Activated naive CD4-positive, alpha-beta T cell treated with anti-CD3 and anti-CD28 coated beads for 36 hours (primary cell): Measurements from ENCODE around the gene GDPD2. TPM values are rescaled to one million over a fixed set of nuclear protein-coding genes. Genes with fewer than 3 reads are reported as not detected.

Experiments used
- CTCF ChIA-PET: fragments of 350-600 bp; sonication (Branson Sonifier 250); formaldehyde crosslinking; loops from one replicate; lab custom pipeline; 2021; ENCODE audit warnings: antibody characterized with exemption; lab: Charles Lee
- DNase-seq: peaks from one replicate; pipeline ENCODE4 v3.0.0-alpha.2; 2020
- H3K27ac Mint-ChIP-seq: one replicate; pipeline ENCODE4 v1.8.0; 2021; ENCODE audit warnings: mild to moderate bottlenecking, mixed read lengths
- H3K27me3 Mint-ChIP-seq: one replicate; pipeline ENCODE4 v1.8.0; 2021; ENCODE audit warnings: low read depth, mixed read lengths
- H3K36me3 Mint-ChIP-seq: one replicate; pipeline ENCODE4 v1.8.0; 2021; ENCODE audit warnings: low read depth, mixed read lengths
- H3K4me1 Mint-ChIP-seq: one replicate; pipeline ENCODE4 v1.8.0; 2021; ENCODE audit warnings: low read depth, mixed read lengths
- H3K4me3 Mint-ChIP-seq: one replicate; pipeline ENCODE4 v1.8.0; 2021; ENCODE audit warnings: mild to moderate bottlenecking, moderate library complexity, mixed read lengths
- H3K9me3 Mint-ChIP-seq: one replicate; pipeline ENCODE4 v1.8.0; 2021; ENCODE audit warnings: mixed read lengths
- intact Hi-C: fragments of 100-400 bp; cut with micrococcal nuclease; formaldehyde crosslinking; loops from one replicate; pipeline ENCODE4 v1.15.1; 2023
- total RNA-seq, 2 experiments: library from RNA; stranded (reverse); gene quantifications; one replicate each; pipeline ENCODE4 v1.2.3, GENCODE V29; 2021

Gene GDPD2
- total RNA-seq, 2 experiments from 2014 or later = not detected

DNA sequence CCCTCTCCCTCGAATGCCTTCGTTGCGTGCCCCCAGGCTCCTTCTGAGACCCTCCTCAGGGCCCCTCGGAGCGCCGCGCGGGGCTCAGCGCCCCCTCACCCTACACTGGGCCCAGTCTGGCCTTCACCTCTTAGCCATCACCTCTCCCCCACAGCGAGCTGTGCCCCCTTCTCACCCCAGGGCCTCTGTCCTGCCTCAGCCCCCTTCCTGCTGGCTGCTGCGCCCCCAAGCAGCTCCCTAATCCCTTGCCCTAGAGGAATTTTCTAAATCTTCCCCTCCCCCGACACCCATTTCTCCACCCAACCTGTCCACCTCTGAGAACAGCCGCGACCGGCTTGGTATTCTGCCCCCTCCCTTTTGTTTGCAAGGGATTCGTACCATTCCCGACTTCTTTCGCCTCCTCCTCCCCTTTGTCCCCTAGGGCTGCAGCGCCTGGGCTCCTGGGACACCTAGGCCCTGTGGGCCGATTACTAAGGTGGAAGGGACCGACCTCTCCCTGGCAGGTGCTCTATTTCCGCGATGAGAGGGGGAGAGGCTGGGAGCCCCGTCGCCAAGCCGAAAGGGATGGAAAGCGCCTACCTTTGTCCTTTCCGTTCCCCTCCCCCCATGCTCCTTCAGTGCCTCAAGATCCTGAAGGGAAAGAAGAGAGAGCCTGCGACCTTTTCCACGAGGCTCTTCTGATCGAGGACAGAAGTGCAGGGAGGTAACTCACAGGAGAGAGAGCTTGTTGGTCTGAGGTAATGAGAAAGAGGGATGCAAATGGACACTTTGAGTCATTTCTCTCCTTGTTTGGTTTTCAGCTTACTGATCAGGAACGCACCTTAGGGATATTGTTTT lies 32.5 kb downstream of the GDPD2 start:
- Mint-ChIP-seq H3K27ac (peak overlapping the region; percentile 77), H3K4me3 (peak overlapping the region; percentile 76), H3K27me3 (no peaks in the 10 kb centered on the region), H3K9me3 (no peaks in the 10 kb centered on the region), H3K36me3 (peaks cover 3% of the 10 kb centered on the region), H3K4me1 (peaks cover 28% of the 10 kb centered on the region)
- intact Hi-C loops = loop anchor here (10.0 kb wide), 1 partner anchor 299 kb away; no protein-coding TSS in a partner anchor
- CTCF ChIA-PET = interaction anchor here (0.6 to 3.3 kb wide), 2 partner anchors 203 to 210 kb away, joined by 5 to 17 read pairs; no protein-coding TSS in a partner anchor
- DNase-seq = no peak

DNA sequence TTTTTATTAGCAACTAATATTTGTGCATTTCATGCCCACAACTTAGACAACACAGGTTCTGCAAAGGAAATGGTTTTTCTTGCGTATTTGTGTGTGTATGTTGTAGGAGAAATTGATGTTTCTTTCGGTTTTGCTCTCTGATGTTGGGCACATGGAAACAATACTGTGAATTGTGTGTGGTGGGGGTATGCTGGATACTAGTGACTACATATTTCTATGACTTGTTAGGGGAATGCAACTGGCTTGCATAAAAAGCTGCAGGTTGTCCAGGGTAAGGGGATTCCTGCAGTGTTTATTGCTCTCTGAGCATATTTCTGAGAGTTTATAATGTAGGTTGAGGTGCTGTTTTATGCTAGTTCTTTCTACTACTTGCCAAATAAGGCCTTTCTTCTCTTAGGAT lies 33.1 kb downstream of the GDPD2 start:
- Mint-ChIP-seq H3K4me1 (peaks cover 28% of the 10 kb centered on the region), H3K27me3 (no peaks in the 10 kb centered on the region), H3K27ac (peak overlapping the region; percentile 77), H3K4me3 (peak overlapping the region; percentile 76), H3K9me3 (no peaks in the 10 kb centered on the region), H3K36me3 (peaks cover 3% of the 10 kb centered on the region)
- DNase-seq = no peak
- CTCF ChIA-PET = interaction anchor here (0.9 to 3.3 kb wide), 2 partner anchors 97 to 209 kb away, joined by 3 to 17 read pairs; no protein-coding TSS in a partner anchor
- intact Hi-C loops = loop anchor here (10.0 kb wide), 1 partner anchor 299 kb away; no protein-coding TSS in a partner anchor

DNA sequence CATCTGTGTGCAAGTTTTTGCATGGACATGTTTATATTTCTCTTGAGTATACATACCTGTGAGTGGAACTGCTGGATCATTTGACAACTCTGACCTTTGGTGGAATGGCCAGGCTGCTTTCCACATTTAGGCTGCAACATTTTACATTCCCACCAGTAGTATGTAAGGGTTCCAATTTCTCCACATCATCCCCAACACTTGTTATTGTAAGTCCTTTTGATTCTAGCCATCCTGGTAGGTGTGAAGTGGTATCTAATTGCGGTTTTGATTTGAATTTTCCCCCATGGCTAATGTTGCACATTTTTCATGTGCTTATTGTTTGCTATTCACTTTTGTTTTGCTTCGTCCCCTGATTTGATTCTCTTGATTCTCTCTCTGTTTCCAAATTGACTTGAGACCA lies 37.9 kb downstream of the GDPD2 start:
- H3K27me3 Mint-ChIP-seq = no peaks in the 10 kb centered on the region
- H3K4me3 Mint-ChIP-seq = no peak overlapping the region
- H3K36me3 Mint-ChIP-seq = peaks cover 3% of the 10 kb centered on the region
- DNase-seq = no peak
- intact Hi-C loops = no loop called here
- peaks cover 9% of the 10 kb centered on the region for H3K4me1 Mint-ChIP-seq
- no peaks in the 10 kb centered on the region for H3K9me3 Mint-ChIP-seq
- H3K27ac Mint-ChIP-seq = no peak overlapping the region
- CTCF ChIA-PET = no interaction called here

DNA sequence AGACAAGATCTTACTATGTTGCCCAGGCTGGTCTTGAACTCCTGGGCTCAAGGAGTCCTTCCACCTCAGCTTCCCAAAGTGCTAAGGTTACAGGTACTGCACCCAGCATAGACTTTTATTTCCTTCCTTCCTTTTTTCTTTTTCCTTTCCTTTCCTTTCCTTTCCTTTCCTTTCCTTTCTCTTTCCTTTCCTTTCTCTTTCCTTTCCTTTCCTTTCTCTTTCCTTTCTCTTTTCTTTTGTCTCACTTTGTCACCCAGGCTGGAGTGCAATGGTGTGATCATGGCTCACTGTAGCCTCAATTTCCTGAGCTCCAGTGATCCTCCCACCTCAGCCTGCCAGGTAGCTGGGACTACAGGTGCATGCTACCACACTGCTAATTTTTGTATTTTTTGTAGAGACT lies 40.9 kb downstream of the GDPD2 start:
- H3K27ac Mint-ChIP-seq = no peak overlapping the region

DNA sequence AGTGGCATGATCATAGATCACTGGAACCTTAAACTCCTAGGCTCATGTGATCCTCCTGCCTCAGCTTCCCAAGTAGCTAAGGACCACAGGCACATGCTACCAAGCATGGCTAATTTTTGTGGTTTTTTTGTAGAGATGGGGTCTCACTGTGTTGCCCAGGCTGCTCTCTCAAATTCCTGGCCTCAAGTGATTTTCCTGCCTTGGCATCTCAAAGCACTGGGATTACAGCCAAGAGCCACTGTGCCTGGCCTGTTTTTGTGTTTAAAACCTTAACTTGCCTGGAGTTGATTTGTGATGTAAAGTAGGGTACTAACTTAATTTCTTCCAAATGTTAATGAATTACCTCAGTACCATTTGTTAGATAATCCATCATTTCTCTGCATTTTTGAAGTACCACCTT lies 43.9 kb downstream of the GDPD2 start:
- Mint-ChIP-seq H3K27me3 (no peaks in the 10 kb centered on the region), H3K4me3 (no peak overlapping the region), H3K9me3 (no peaks in the 10 kb centered on the region), H3K36me3 (no peaks in the 10 kb centered on the region), H3K27ac (no peak overlapping the region), H3K4me1 (peaks cover 11% of the 10 kb centered on the region)
- CTCF ChIA-PET = no interaction called here
- intact Hi-C loops = no loop called here
- no peak for DNase-seq

More for the DNA sequence above, 40.9 kb downstream of the GDPD2 start:
- DNase-seq = no peak
- no peak overlapping the region for H3K4me3 Mint-ChIP-seq
- H3K4me1 Mint-ChIP-seq = no peaks in the 10 kb centered on the region
- H3K36me3 Mint-ChIP-seq = no peaks in the 10 kb centered on the region
- intact Hi-C loops = no loop called here
- H3K9me3 Mint-ChIP-seq = no peaks in the 10 kb centered on the region
- H3K27me3 Mint-ChIP-seq = no peaks in the 10 kb centered on the region
- CTCF ChIA-PET = no interaction called here

DNA sequence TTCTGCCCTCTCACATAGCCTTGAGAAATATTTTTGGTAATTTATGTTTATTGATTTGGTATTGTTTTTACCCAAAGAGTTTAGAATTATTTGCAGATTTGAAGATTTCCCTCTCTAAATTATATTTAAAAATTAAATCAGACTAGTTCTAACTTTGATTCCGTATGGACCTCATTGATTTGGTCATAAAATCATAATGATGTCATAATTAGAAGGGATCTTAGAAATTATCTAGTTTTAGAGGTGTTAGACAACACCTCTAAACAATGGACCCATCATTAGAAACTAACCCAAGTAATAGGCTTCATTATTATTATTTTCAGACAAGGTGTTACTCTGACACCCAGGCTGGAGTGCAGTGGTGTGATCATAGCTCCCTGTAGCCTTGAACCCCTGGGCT lies 45.6 kb downstream of the GDPD2 start:
- DNase-seq = no peak
- Mint-ChIP-seq H3K4me1 (peaks cover 11% of the 10 kb centered on the region), H3K27ac (no peak overlapping the region), H3K9me3 (no peaks in the 10 kb centered on the region), H3K4me3 (no peak overlapping the region), H3K27me3 (no peaks in the 10 kb centered on the region), H3K36me3 (no peaks in the 10 kb centered on the region)
- CTCF ChIA-PET = no interaction called here
- intact Hi-C loops = no loop called here

DNA sequence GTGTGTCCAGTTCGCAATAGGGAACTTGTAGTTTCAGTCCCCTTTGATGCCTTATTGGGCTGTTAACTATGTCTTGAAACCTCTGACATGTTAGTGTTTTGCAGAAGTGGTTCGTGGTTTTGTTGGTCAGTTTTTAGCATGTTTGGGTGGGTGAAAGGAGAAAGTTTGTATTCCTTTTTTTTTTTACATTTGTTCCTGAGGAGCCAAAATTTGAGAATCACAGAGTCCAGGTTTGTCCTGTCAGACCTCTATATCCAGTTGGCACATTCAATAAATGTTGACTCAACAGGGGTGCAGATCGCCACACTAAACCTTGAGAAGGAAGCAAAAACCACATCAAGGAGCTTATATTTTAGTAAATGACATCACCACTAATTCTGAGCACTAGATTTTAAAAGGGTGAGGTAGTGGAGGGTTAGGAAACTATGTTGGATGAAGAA lies 47.8 kb downstream of the GDPD2 start:
- Mint-ChIP-seq H3K9me3 (no peaks in the 10 kb centered on the region), H3K4me1 (peaks cover 11% of the 10 kb centered on the region), H3K4me3 (no peak overlapping the region), H3K27ac (no peak overlapping the region), H3K36me3 (no peaks in the 10 kb centered on the region), H3K27me3 (no peaks in the 10 kb centered on the region)
- CTCF ChIA-PET = interaction anchor here (0.6 to 0.8 kb wide), 2 partner anchors 41 to 77 kb away, joined by 3 read pairs; no protein-coding TSS in a partner anchor
- intact Hi-C loops = loop anchor here (5.0 kb wide), 1 partner anchor 36 kb away; no protein-coding TSS in a partner anchor
- DNase-seq = no peak

DNA sequence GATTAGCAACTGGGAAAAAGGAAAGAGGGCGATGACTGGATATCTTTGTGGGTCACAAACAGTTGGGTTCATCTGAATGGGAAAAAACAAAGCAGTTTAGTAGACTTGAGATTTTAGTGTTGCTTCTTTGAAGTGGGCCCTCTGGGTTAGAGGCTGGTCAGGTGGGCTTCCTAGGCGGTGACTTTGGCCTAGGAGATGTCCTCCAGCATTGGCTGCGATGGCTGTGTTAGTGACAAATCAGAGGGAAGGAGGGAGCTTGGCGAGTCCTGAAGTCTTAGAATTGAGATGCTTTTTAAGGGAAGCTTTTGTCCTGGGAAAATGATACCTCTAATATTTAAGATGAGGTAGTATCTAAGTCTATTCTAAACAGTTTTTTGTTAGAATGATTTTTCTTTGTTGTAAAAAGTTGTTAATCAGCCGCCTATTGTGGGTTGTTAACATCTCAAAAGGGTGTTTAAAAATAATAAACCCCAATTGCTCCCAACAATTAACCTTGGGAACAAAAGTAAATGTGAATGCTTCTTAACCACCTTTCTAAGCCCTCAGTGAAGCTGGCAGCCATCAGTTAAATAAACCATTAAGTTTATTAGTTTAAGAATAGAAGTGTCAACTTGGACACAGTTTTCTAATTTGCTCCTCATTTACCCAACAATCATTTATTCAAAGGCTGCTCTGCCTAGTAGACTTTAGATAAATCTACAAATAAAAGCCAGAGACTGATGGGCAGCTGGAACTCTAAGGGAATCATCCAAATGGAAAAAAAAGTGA lies 53.2 kb downstream of the GDPD2 start:
- Mint-ChIP-seq H3K4me1 (peaks cover 6% of the 10 kb centered on the region), H3K27me3 (no peaks in the 10 kb centered on the region), H3K36me3 (peaks cover 1% of the 10 kb centered on the region), H3K27ac (no peak overlapping the region), H3K4me3 (no peak overlapping the region), H3K9me3 (no peaks in the 10 kb centered on the region)
- DNase-seq = no peak
- CTCF ChIA-PET = interaction anchor here (1.0 kb wide), 1 partner anchor 24 kb away, joined by 3 read pairs; no protein-coding TSS in a partner anchor
- intact Hi-C loops = no loop called here

DNA sequence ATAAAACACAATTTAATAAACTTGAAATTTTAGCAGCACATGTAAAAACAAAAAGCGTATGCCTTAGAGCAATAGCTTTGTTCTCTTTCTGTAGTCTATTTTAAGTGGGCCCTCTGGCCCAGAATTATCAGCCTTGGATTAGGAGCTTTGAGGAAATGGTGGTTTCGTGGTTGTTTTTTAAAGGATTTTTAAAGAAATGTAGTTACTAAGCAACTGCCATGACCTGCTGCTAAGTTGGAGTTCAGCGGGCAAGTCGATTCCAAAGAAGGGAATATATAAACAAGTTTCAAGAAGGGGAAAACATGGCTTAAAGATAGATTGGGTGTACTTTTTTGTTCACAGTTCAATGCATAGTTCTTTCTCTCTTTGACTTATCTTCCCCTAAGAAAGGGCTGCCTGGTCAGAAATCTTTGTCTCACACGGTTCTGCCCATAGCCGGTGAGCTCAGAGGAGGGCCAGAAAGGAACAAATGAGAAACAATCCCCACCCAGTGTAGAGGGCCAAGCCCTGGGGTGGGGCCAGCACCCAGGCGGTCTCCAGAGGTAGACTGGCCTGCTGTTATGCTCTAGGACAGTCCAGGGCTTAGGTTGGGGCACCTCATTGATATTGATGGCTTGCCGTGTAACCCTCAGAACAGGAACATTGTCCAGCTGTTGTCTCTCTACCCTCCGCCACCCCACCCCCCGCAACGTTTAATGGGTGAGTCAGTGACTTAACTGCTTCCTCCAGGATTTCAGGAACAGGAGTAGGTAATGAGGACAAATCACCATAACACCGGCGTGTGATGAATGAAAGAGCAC lies 54.0 kb downstream of the GDPD2 start:
- no peak for DNase-seq
- Mint-ChIP-seq H3K4me3 (no peak overlapping the region), H3K4me1 (no peaks in the 10 kb centered on the region), H3K27ac (no peak overlapping the region), H3K36me3 (peaks cover 1% of the 10 kb centered on the region), H3K27me3 (no peaks in the 10 kb centered on the region), H3K9me3 (no peaks in the 10 kb centered on the region)
- intact Hi-C loops = no loop called here
- CTCF ChIA-PET = interaction anchor here (1.0 kb wide), 1 partner anchor 25 kb away, joined by 3 read pairs; no protein-coding TSS in a partner anchor

DNA sequence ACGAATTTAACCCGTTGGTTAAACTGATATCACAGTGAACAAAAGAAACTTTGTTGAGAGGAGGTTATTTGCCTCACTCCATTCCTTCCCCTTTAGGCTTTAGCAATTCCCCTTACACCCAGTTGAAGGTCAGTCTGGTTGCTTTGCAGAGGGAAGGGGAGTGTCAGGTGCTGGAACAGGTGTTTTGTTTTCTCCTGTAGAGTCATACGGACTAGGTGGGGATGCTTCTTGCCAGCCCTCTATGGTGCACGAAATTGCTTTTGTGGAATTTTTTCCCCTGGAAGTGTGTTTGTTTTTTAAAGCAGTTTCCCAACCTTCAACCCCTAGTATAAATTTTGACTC lies 54.6 kb downstream of the GDPD2 start:
- DNase-seq = no peak
- intact Hi-C loops = no loop called here
- CTCF ChIA-PET = no interaction called here
- Mint-ChIP-seq H3K27ac (no peak overlapping the region), H3K9me3 (no peaks in the 10 kb centered on the region), H3K36me3 (peaks cover 1% of the 10 kb centered on the region), H3K27me3 (no peaks in the 10 kb centered on the region), H3K4me1 (no peaks in the 10 kb centered on the region), H3K4me3 (no peak overlapping the region)

DNA sequence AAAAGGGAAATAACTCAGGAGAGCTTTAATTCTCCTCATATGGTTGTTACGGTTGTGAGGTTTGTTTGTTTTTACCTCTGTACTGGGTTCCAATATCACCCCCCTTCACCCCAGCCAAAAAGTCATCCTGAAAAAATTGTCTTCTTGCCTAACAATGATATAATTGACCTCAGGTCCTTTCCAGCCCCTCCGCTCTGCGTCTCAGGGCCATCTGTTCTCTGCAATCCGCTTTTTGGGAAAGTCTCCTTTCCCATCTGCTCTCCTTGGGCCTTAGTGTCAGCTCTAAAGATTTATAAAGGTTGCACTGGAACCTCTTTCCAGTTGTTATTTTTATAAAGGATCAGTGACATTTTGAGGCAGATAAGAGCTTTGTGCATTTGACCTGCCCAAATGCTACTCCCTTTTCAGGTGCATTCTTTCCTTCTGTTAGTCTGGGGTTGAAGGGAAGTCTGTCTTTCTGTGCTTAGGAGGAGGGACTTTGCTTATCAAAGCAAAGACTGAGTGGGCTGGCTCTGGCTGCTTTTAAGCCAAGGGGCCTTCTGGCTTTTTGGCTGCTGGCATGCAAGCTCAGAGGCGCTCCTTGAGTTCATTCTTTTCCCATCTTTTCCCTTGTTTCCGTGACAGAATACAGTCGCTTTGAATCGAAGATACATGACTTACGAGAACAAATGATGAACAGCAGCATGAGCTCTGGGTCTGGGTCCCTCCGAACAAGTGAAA lies 55.6 kb downstream of the GDPD2 start:
- Mint-ChIP-seq H3K9me3 (no peaks in the 10 kb centered on the region), H3K4me1 (no peaks in the 10 kb centered on the region), H3K4me3 (no peak overlapping the region), H3K27me3 (no peaks in the 10 kb centered on the region), H3K27ac (no peak overlapping the region), H3K36me3 (peaks cover 1% of the 10 kb centered on the region)
- intact Hi-C loops = no loop called here
- no peak for DNase-seq
- CTCF ChIA-PET = no interaction called here
